DMS153 (cell line): ENCODE data around the gene MGAT5.

ENCODE experiments used
- DNase-seq: peaks from one replicate; lab custom pipeline; 2025; lab: John Stamatoyannopoulos, UW

MGAT5 gene

GRCh38 chr2:134399096-134399495 lies 145.2 kb downstream of the MGAT5 start:
- no peak for DNase-seq

GRCh38 chr2:134401081-134401497 lies 147.2 kb downstream of the MGAT5 start:
- DNase-seq, result no peak

GRCh38 chr2:134401789-134402188 lies 147.9 kb downstream of the MGAT5 start:
- no peak for DNase-seq

GRCh38 chr2:134402410-134402809 lies 148.5 kb downstream of the MGAT5 start:
- DNase-seq, result no peak

GRCh38 chr2:134405611-134406081 lies 151.8 kb downstream of the MGAT5 start:
- DNase-seq, result no peak

GRCh38 chr2:134406311-134406710 lies 152.4 kb downstream of the MGAT5 start:
- DNase-seq, result no peak

- DNase-seq, result no peak
Observed at GRCh38 chr2:134406736-134407135, 152.9 kb downstream of the MGAT5 start.

- DNase-seq, result no peak
Observed at GRCh38 chr2:134407154-134407890, 153.4 kb downstream of the MGAT5 start.

- DNase-seq, result no peak
Observed at GRCh38 chr2:134408386-134408785, 154.5 kb downstream of the MGAT5 start.

- DNase-seq, result no peak
Observed at GRCh38 chr2:134408791-134409190, 154.9 kb downstream of the MGAT5 start.

- no peak for DNase-seq
Observed at GRCh38 chr2:134410006-134410405, 156.1 kb downstream of the MGAT5 start.

GRCh38 chr2:134410831-134411231 lies 157.0 kb downstream of the MGAT5 start:
- no peak for DNase-seq

GRCh38 chr2:134411279-134411827 lies 157.5 kb downstream of the MGAT5 start:
- no peak for DNase-seq

- peak; percentile 70 for DNase-seq
Observed at GRCh38 chr2:134411828-134412638, 158.2 kb downstream of the MGAT5 start.

GRCh38 chr2:134412639-134412999 lies 158.7 kb downstream of the MGAT5 start:
- DNase-seq, result no peak

- no peak for DNase-seq
Observed at GRCh38 chr2:134413430-134413829, 159.6 kb downstream of the MGAT5 start.

- DNase-seq, result no peak
Observed at GRCh38 chr2:134413912-134414311, 160.0 kb downstream of the MGAT5 start.

- no peak for DNase-seq
Observed at GRCh38 chr2:134416018-134416417, 162.1 kb downstream of the MGAT5 start.

GRCh38 chr2:134416637-134417036 lies 162.8 kb downstream of the MGAT5 start:
- DNase-seq, result no peak

- DNase-seq, result no peak
Observed at GRCh38 chr2:134417968-134418582, 164.2 kb downstream of the MGAT5 start.

GRCh38 chr2:134420259-134420658 lies 166.4 kb downstream of the MGAT5 start:
- DNase-seq, result no peak

- no peak for DNase-seq
Observed at GRCh38 chr2:134420920-134421319, 167.0 kb downstream of the MGAT5 start.
